Measurements from ENCODE around the gene RIPOR3. TPM values are rescaled to one million over a fixed set of nuclear protein-coding genes. Genes with fewer than 3 reads are reported as not detected.

The RIPOR3 gene
- total and polyA plus RNA-seq, 2 donors from 2014 or later: 10.5 to 14.6 TPM

- intact Hi-C loops (cut with DNase I): no loop called here
- Histone ChIP-seq H3K27me3 (ENCODE audit: control insufficient read depth, insufficient read depth, low read length) (no peaks in the 10 kb centered on the region), H3K4me1 (ENCODE audit: control insufficient read depth in 2 of 3, insufficient read depth in 2 of 3, low read depth in 1 of 3, low read length in 3 of 3) (peaks cover 0 to 11% (median 7%) of the 10 kb centered on the region in 3 donors), H3K4me3 (ENCODE audit: low read length in 3 of 3) (no peak overlapping the region), H3K9me3 (ENCODE audit: control insufficient read depth in 2 of 3, insufficient read depth in 1 of 3, low read length in 3 of 3) (no peaks in the 10 kb centered on the region), H3K36me3 (ENCODE audit: control insufficient read depth in 2 of 3, insufficient read depth in 3 of 3, low read length in 3 of 3) (no peaks in the 10 kb centered on the region), H3K9ac (ENCODE audit: low read length in 3 of 3) (no peak overlapping the region), H3K27ac (ENCODE audit: low read depth in 2 of 2, low read length in 2 of 2) (no peak overlapping the region)
- DNase-seq (no peak), FAIRE-seq (no peak)
- no peak for TF ChIP-seq CTCF (IDR thresholded peaks at IDR 0.05; ENCODE audit: borderline replicate concordance, extremely low read depth, insufficient read depth)
Measured at GRCh38 chr20:50628853-50629669, 62.3 kb downstream of the RIPOR3 start.

GRCh38 chr20:50628332-50628731, 63.0 kb downstream of the RIPOR3 start:
- Histone ChIP-seq H3K36me3 (ENCODE audit: control insufficient read depth in 2 of 3, insufficient read depth in 3 of 3, low read length in 3 of 3) (no peaks in the 10 kb centered on the region), H3K4me3 (ENCODE audit: low read length in 3 of 3) (no peak overlapping the region), H3K9me3 (ENCODE audit: control insufficient read depth in 2 of 3, insufficient read depth in 1 of 3, low read length in 3 of 3) (no peaks in the 10 kb centered on the region), H3K9ac (ENCODE audit: low read length in 3 of 3) (no peak overlapping the region), H3K27me3 (ENCODE audit: control insufficient read depth, insufficient read depth, low read length) (no peaks in the 10 kb centered on the region), H3K4me1 (ENCODE audit: control insufficient read depth in 2 of 3, insufficient read depth in 2 of 3, low read depth in 1 of 3, low read length in 3 of 3) (peaks cover 0 to 7% (median 3%) of the 10 kb centered on the region in 3 donors), H3K27ac (ENCODE audit: low read depth in 2 of 2, low read length in 2 of 2) (no peak overlapping the region)
- intact Hi-C loops (cut with DNase I): no loop called here
- DNase-seq: peak in 4 of 5 donors; percentile 46 to 80 (median 58)
- TF ChIP-seq CTCF (IDR thresholded peaks at IDR 0.05; ENCODE audit: borderline replicate concordance, extremely low read depth, insufficient read depth): no peak
- no peak for FAIRE-seq

- FAIRE-seq (no peak), DNase-seq (no peak)
- Histone ChIP-seq H3K9me3 (ENCODE audit: control insufficient read depth in 2 of 3, insufficient read depth in 1 of 3, low read length in 3 of 3) (no peaks in the 10 kb centered on the region), H3K9ac (ENCODE audit: low read length in 3 of 3) (no peak overlapping the region), H3K27ac (ENCODE audit: low read depth in 2 of 2, low read length in 2 of 2) (no peak overlapping the region), H3K4me3 (ENCODE audit: low read length in 3 of 3) (no peak overlapping the region), H3K4me1 (ENCODE audit: control insufficient read depth in 2 of 3, insufficient read depth in 2 of 3, low read depth in 1 of 3, low read length in 3 of 3) (peaks cover 0 to 7% (median 3%) of the 10 kb centered on the region in 3 donors), H3K27me3 (ENCODE audit: control insufficient read depth, insufficient read depth, low read length) (no peaks in the 10 kb centered on the region), H3K36me3 (ENCODE audit: control insufficient read depth in 2 of 3, insufficient read depth in 3 of 3, low read length in 3 of 3) (no peaks in the 10 kb centered on the region)
- TF ChIP-seq CTCF (IDR thresholded peaks at IDR 0.05; ENCODE audit: borderline replicate concordance, extremely low read depth, insufficient read depth): no peak
- intact Hi-C loops (cut with DNase I): no loop called here
Measured at GRCh38 chr20:50627747-50628146, 63.6 kb downstream of the RIPOR3 start.

All from kidney (tissue), 14 donors.